Heart left ventricle (tissue), 13 donors: ENCODE measurements around the gene RAB1A.
"Not testable (repeated sequence)": the region's sequence is repeated elsewhere in the genome, so short reads cannot be mapped to it uniquely, and the experiment has no call there.

Experiments
- CTCF ChIP-seq, 12 donors: fragments of 200-600 bp; sonication (generic) in 4 of 12; IDR thresholded peaks; one replicate each; pipeline versions ENCODE4 v1.5.0 to v1.8.0; 2018 to 2022; ENCODE audit warnings: antibody characterized with exemption in 12 of 12, mild to moderate bottlenecking in 5 of 12
- POLR2A ChIP-seq, 2 donors: fragments of 450-650 bp; IDR thresholded peaks; one replicate each; pipeline ENCODE4 v1.6.1; 2017; ENCODE audit warnings: antibody characterized with exemption in 2 of 2, mild to moderate bottlenecking in 2 of 2, moderate library complexity in 2 of 2
- donor health status: ischemic (EF 13 %, LVEDD 7.1; RV severe dilation, severe dysfunction).
- donor health status: DM: no; HTN: yes; CAD: no.
- donor health status: DM: no; HTN: no; CAD: no.
- donor health status: ischemic (EF 25% LVEDD 6.9; RV normal size, moderate dysfunction).
- donor health status: ischemic (EF 25% LVEDD 5.7; RV mildly dilated, moderate dysfunction).
- donor health status: ischemic (EF 35%, LVEDD 5.7; RV mildly dilated, moderate dysfunction).
- donor health status: nonischemic (EF 11% LVEDD 7.7; RV severe dilation, severe dysfunction).
- donor health status: DM: yes; HTN: yes; CAD: no.
- donor health status: PGD.
- donor health status: ischemic (EF 29% LVEDD 5.4; RV normal size, mild dysfunction).
- donor health status: nonischemic (EF 23%, LVEDD 6.1; RV moderate dilation, normal function).

- TF ChIP-seq CTCF, POLR2A (IDR thresholded peaks at IDR 0.05): not testable (repeated sequence)
Observed at GRCh38 chr2:65157856-65158255, 27.9 kb upstream of the RAB1A start.
